ENCODE measurements around the gene SLC20A1. TPM values are rescaled to one million over a fixed set of nuclear protein-coding genes. Genes with fewer than 3 reads are reported as not detected.
A peak's percentile ranks its signal among the peaks of the same experiment; 100 is the strongest.

Gene SLC20A1
- total RNA-seq, 1 experiment from 2014 or later, result 99.9 TPM

GRCh38 chr2:112627060-112628040, 18.4 kb upstream of the SLC20A1 start:
- peak; percentile 71 to 95 for DNase-seq
- Histone ChIP-seq H3K4me3 (peak overlapping the region; percentile 45; the same call in 1 of the 2 replicates), H3K9me2 (ENCODE audit: insufficient read depth) (no peaks in the 10 kb centered on the region), H3F3A (ENCODE audit: insufficient read depth, low read depth) (peaks cover 68% of the 10 kb centered on the region), H3K4me2 (peak overlapping the region; percentile 76), H4K20me1 (ENCODE audit: insufficient read depth) (no peaks in the 10 kb centered on the region), H3K27me3 (ENCODE audit: insufficient read depth, low read depth) (no peaks in the 10 kb centered on the region), H3K27ac (peak overlapping the region; percentile 95), H2AFZ (no peak overlapping the region), H3K36me3 (ENCODE audit: low read depth) (no peaks in the 10 kb centered on the region), H3K9me3 (ENCODE audit: insufficient read depth, low read depth) (no peaks in the 10 kb centered on the region), H3K79me2 (ENCODE audit: low read depth) (peaks cover 16% of the 10 kb centered on the region), H3K4me1 (replicated peaks; ENCODE audit: insufficient read depth) (peaks cover 94% of the 10 kb centered on the region)
- intact Hi-C loops (cut with micrococcal nuclease; ENCODE audit: unreplicated experiment), result loop anchor here (1.0 to 2.0 kb wide), 2 partner anchors 18 to 65 kb away; partner anchors contain the start of gene SLC20A1
- BruUV-seq (replicated peaks), result TSS peak; percentile 80
- ChIA-PET CTCF (interaction anchor here (0.6 to 5.0 kb wide), 4 partner anchors 18 to 581 kb away, joined by 3 to 39 read pairs (median 8); no protein-coding TSS in a partner anchor), POLR2A (ENCODE audit: unreplicated experiment) (interaction anchor here (0.6 to 1.0 kb wide), 6 partner anchors 18 to 819 kb away, joined by 3 to 11 read pairs (median 4); no protein-coding TSS in a partner anchor)
- TF ChIP-seq EZH2 (IDR thresholded peaks at IDR 0.05; ENCODE audit: low read depth), result no peak
- TF ChIP-seq, protein P1, sequence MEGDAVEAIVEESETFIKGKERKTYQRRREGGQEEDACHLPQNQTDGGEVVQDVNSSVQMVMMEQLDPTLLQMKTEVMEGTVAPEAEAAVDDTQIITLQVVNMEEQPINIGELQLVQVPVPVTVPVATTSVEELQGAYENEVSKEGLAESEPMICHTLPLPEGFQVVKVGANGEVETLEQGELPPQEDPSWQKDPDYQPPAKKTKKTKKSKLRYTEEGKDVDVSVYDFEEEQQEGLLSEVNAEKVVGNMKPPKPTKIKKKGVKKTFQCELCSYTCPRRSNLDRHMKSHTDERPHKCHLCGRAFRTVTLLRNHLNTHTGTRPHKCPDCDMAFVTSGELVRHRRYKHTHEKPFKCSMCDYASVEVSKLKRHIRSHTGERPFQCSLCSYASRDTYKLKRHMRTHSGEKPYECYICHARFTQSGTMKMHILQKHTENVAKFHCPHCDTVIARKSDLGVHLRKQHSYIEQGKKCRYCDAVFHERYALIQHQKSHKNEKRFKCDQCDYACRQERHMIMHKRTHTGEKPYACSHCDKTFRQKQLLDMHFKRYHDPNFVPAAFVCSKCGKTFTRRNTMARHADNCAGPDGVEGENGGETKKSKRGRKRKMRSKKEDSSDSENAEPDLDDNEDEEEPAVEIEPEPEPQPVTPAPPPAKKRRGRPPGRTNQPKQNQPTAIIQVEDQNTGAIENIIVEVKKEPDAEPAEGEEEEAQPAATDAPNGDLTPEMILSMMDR (conservative IDR thresholded peaks at IDR 0.05), result no peak

DNA sequence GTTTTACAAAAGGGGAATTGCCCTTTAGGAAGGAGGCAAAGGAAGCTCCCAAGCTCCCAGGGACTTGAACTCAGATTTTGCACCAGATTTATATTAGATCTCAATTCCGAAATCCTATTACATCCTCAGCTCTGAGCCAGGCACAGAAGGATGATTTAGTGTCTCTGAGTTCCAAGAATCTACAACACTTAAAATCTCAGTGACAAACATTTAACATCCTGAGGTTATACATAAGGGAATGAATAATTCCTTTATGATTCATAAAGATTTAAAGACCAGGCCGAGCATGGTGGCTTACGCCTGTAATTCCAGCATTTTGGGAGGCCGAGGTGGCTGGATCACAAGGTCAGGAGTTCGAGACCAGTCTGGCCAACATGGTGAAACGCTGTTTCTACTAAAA, 16.5 kb upstream of the SLC20A1 start:
- no peak overlapping the region for H3K4me2 ChIP-seq
- ChIA-PET POLR2A (ENCODE audit: unreplicated experiment) (no interaction called here), CTCF (interaction anchor here (1.8 kb wide), 1 partner anchor 16 kb away, joined by 7 read pairs; the partner anchor contains the start of gene SLC20A1)
- no peak overlapping the region for H3K4me3 ChIP-seq
- H3K9me2 ChIP-seq (ENCODE audit: insufficient read depth), result no peaks in the 10 kb centered on the region
- peaks cover 16% of the 10 kb centered on the region for H3K79me2 ChIP-seq (ENCODE audit: low read depth)
- no peaks in the 10 kb centered on the region for H3K9me3 ChIP-seq (ENCODE audit: insufficient read depth, low read depth)
- H3F3A ChIP-seq (ENCODE audit: insufficient read depth, low read depth), result peaks cover 50% of the 10 kb centered on the region
- H3K4me1 ChIP-seq (replicated peaks; ENCODE audit: insufficient read depth), result peaks cover 79% of the 10 kb centered on the region
- TF ChIP-seq EZH2 (IDR thresholded peaks at IDR 0.05; ENCODE audit: low read depth), result no peak
- TF ChIP-seq, protein P1 (conservative IDR thresholded peaks at IDR 0.05), result no peak
- H3K27ac ChIP-seq, result peak overlapping the region; percentile 95
- no peaks in the 10 kb centered on the region for H3K27me3 ChIP-seq (ENCODE audit: insufficient read depth, low read depth)
- BruUV-seq (replicated peaks), result no TSS peak
- no peaks in the 10 kb centered on the region for H3K36me3 ChIP-seq (ENCODE audit: low read depth)
- intact Hi-C loops (cut with micrococcal nuclease; ENCODE audit: unreplicated experiment), result no loop called here
- H2AFZ ChIP-seq, result no peak overlapping the region
- no peaks in the 10 kb centered on the region for H4K20me1 ChIP-seq (ENCODE audit: insufficient read depth)
- DNase-seq, result no peak

DNA sequence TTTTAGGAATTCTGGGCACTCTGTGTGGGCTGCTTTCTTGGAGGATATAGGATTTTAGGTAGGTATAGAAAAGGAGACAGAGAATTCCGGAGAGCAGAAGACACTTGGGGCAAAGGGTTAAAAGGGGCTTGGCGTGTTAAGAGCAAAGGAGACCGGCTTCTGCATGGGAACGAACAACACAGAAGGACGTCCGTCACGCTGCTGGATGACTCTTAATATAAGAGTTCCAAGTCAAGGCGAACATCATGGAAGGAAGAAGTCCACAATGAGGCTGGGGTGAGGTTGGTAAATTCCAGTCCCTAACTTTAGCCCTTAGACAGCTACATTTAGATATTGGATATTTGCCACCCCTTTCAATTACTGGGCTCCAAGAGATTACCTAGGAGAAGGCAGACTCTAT, 15.9 kb upstream of the SLC20A1 start:
- Histone ChIP-seq H3K27me3 (ENCODE audit: insufficient read depth, low read depth) (no peaks in the 10 kb centered on the region), H3K9me2 (ENCODE audit: insufficient read depth) (no peaks in the 10 kb centered on the region), H3K4me2 (no peak overlapping the region), H4K20me1 (ENCODE audit: insufficient read depth) (no peaks in the 10 kb centered on the region), H3K4me1 (replicated peaks; ENCODE audit: insufficient read depth) (peaks cover 73% of the 10 kb centered on the region), H3K27ac (no peak overlapping the region), H3K79me2 (ENCODE audit: low read depth) (peaks cover 14% of the 10 kb centered on the region), H3K9me3 (ENCODE audit: insufficient read depth, low read depth) (no peaks in the 10 kb centered on the region), H3K36me3 (ENCODE audit: low read depth) (no peaks in the 10 kb centered on the region), H3K4me3 (no peak overlapping the region), H2AFZ (no peak overlapping the region), H3F3A (ENCODE audit: insufficient read depth, low read depth) (peaks cover 46% of the 10 kb centered on the region)
- no TSS peak for BruUV-seq (replicated peaks)
- intact Hi-C loops (cut with micrococcal nuclease; ENCODE audit: unreplicated experiment), result no loop called here
- ChIA-PET POLR2A (ENCODE audit: unreplicated experiment) (no interaction called here), CTCF (interaction anchor here (1.8 kb wide), 1 partner anchor 15 kb away, joined by 7 read pairs; the partner anchor contains the start of gene SLC20A1)
- TF ChIP-seq EZH2 (IDR thresholded peaks at IDR 0.05; ENCODE audit: low read depth), result no peak
- TF ChIP-seq, protein P1 (conservative IDR thresholded peaks at IDR 0.05), result no peak
- no peak for DNase-seq
